ENCODE results near the gene SEC23B.

DNA sequence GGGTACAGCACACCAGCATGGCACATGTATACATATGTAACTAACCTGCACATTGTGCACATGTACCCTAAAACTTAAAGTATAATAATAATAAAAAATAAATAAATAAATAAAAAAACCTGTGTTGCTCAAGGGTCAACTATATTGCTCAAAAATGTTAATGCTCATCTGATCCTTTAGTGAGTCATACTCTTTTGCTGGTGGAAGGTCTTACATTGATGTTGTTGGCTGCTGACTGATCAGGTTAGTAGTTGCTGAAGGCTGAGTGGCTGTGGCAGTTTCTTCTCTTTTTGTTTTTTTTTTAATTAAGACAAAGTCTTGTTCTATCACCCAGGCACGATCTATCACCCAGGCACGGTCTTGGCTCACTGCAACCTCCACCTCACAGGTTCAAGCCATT lies 29.9 kb downstream of the SEC23B start:
- TF ChIP-seq FOXJ3 (CRISPR knock-in tag; IDR thresholded peaks at IDR 0.05; ENCODE audit: borderline replicate concordance) = no peak
- TF ChIP-seq, protein P1, sequence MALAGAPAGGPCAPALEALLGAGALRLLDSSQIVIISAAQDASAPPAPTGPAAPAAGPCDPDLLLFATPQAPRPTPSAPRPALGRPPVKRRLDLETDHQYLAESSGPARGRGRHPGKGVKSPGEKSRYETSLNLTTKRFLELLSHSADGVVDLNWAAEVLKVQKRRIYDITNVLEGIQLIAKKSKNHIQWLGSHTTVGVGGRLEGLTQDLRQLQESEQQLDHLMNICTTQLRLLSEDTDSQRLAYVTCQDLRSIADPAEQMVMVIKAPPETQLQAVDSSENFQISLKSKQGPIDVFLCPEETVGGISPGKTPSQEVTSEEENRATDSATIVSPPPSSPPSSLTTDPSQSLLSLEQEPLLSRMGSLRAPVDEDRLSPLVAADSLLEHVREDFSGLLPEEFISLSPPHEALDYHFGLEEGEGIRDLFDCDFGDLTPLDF (CRISPR knock-in tag; IDR thresholded peaks at IDR 0.05) = no peak

Data from WTC11 (cell line).